Spleen (tissue), 7 donors: Measurements from ENCODE around the gene SLC25A53.

Source experiments
- CTCF ChIP-seq, 11 experiments: fragments of 200-600 bp in 7 of 11; fragments of 450-650 bp in 4 of 11; sonication (generic) in 4 of 11; IDR thresholded peaks in 8 of 11; conservative IDR thresholded peaks in 3 of 11; 1 replicate in 7 of 11; 2 replicates in 4 of 11; pipeline versions ENCODE4 v1.4.0 to v1.8.0; 2016 to 2021; ENCODE audit warnings: antibody characterized with exemption in 11 of 11, inconsistent platforms in 4 of 11, mild to moderate bottlenecking in 1 of 11
- POLR2AphosphoS5 ChIP-seq, 3 donors: sonication (generic); formaldehyde crosslinking; IDR thresholded peaks; one replicate each; pipeline ENCODE4 v1.5.1; 2017; ENCODE audit warnings: antibody characterized with exemption in 3 of 3
- donor health status: DM: no; HTN: no; CAD: no; lungs with moderate emphysema.
- donor health status: DM: no; HTN: no; CAD: no.
- donor health status: DM: no; HTN: no; CAD: no.

- TF ChIP-seq CTCF (IDR thresholded peaks at IDR 0.05 in 8 of 11, conservative IDR thresholded peaks at IDR 0.05 in 3 of 11) = no peak
- TF ChIP-seq POLR2AphosphoS5 (IDR thresholded peaks at IDR 0.05) = no peak
Measured at GRCh38 chrX:104193485-104193884, 36.7 kb upstream of the SLC25A53 start.
